SH-SY5Y (cell line): ENCODE data around the gene MAPK1IP1L.

Experiments used
- GATA2 ChIP-seq: IDR thresholded peaks from 2 replicates; pipeline ENCODE4 v1.6.1; 2011; ENCODE audit warnings: mild to moderate bottlenecking, low read depth, low read length
- GATA3 ChIP-seq: IDR thresholded peaks from 2 replicates; pipeline ENCODE4 v1.6.1; 2011; ENCODE audit warnings: low read depth, mild to moderate bottlenecking, low read length, moderate library complexity

DNA sequence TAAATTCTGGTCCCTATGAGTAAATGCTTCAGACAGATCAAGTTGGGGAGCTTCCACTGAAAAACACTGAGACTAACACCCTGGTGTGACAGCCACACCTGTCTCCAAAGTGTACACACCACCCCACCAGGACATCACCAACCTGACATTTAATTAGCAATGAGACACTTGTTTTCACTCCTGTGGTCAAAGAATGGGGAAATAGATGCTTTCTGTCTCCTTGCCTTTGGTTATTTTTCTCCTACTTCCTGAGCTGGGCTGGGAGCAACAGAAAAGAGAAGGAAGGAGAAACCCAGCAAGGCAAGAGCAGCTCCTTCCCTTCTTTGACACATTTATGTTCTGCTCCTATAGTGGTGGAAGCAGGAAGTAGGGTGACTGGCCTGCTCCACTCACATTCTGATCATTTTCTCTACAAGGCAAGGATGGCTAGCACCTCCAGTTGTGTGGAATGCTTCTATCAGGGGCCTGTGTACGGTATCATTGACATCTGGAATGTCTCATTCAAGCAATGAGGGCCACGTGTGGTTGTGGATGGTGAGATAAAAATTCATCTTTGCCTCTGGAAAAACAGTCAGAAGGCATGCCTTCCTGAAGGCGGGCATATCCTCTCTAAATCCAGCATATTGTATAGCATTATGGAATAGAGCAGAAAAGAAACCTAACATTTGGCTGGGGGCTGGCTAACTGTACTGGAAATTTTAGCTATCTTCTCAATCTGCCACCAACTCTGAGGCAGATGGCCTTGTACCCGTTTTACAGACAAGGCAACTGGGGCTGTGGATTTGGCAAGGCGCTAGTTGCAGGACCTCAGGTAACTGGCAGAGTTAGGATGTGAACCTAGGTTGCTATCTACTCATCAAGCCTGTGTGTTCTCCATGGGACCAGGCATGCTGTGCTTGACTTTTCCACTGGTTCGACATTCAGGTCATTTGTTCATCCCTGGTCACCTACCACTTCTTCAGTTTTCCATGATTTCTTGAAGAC lies 52.8 kb downstream of the MAPK1IP1L start:
- TF ChIP-seq GATA2 (no peak), GATA3 (no peak)
